Brain microvascular endothelial cell (primary cell): ENCODE results near the gene BPTF.
"Not testable (repeated sequence)": the region's sequence is repeated elsewhere in the genome, so short reads cannot be mapped to it uniquely, and the experiment has no call there.

ENCODE experiments used
- DNase-seq: peaks from one replicate; pipeline ENCODE4 v3.0.0-alpha.2; 2020
- H3K27ac ChIP-seq: fragments of 250-450 bp; sonication (Bioruptor Pico); 2 replicates; pipeline ENCODE4 v1.5.1; 2020; ENCODE audit warnings: mild to moderate bottlenecking, moderate library complexity
- H3K27me3 ChIP-seq: fragments of 250-450 bp; sonication (Bioruptor Pico); replicated peaks from 2 replicates; pipeline ENCODE4 v1.5.1; 2020; ENCODE audit warnings: mild to moderate bottlenecking
- H3K36me3 ChIP-seq: fragments of 250-450 bp; sonication (Bioruptor Pico); replicated peaks from 2 replicates; pipeline ENCODE4 v1.5.1; 2020; ENCODE audit warnings: mild to moderate bottlenecking
- H3K4me3 ChIP-seq: 2 replicates; pipeline ENCODE4 v1.5.1; 2011; ENCODE audit warnings: low read depth, mild to moderate bottlenecking, control low read depth, low read length, moderate library complexity
- CTCF ChIP-seq: IDR thresholded peaks from 2 replicates; pipeline ENCODE4 v1.5.1; 2011; ENCODE audit warnings: low read depth, mild to moderate bottlenecking, moderate library complexity, low read length, control low read depth, inconsistent platforms; ENCODE audit errors: missing control alignments
- in situ Hi-C: cut with HindIII; loops from 2 replicates; pipeline ENCODE4 v1.10.0; 2017; ENCODE audit warnings: low sequenced_read_pairs, low pct_ligation_motif_present

The BPTF gene

GRCh38 chr17:68021963-68022362 is 196.7 kb downstream of the BPTF start:
- TF ChIP-seq CTCF, result no peak
- Histone ChIP-seq H3K36me3 (no peaks in the 10 kb centered on the region), H3K27ac (no peak overlapping the region), H3K27me3 (no peaks in the 10 kb centered on the region), H3K4me3 (no peak overlapping the region)
- in situ Hi-C loops, result no loop called here
- DNase-seq, result no peak

DNA sequence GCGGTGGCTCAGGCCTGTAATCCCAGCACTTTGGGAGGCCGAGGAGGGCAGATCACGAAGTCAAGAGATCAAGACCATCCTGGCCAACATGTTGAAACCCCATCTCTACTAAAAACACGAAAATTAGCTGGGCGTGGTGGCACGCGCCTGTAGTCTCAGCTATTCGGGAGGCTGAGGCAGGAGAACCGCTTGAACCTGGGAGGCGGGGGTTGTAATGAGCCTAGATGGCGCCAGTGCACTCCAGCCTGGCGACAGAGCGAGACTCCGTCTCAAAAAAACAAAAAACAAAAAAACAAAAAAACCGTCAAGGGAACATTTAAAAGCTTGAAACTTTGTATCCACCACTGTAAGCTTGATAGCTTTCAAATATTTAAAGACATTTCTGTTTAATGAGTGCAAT is 197.2 kb downstream of the BPTF start:
- DNase-seq, H3K27ac ChIP-seq, H3K4me3 ChIP-seq, H3K27me3 ChIP-seq, H3K36me3 ChIP-seq, in situ Hi-C loops: not testable (repeated sequence)

GRCh38 chr17:68029512-68030215 is 204.4 kb downstream of the BPTF start:
- in situ Hi-C loops, result no loop called here
- Histone ChIP-seq H3K4me3 (no peak overlapping the region), H3K27ac (no peak overlapping the region), H3K36me3 (no peaks in the 10 kb centered on the region), H3K27me3 (no peaks in the 10 kb centered on the region)
- no peak for TF ChIP-seq CTCF
- DNase-seq, result no peak
